ENCODE data around the gene TMEM269. TPM values are rescaled to one million over a fixed set of nuclear protein-coding genes. Genes with fewer than 3 reads are reported as not detected.

The TMEM269 gene
- total and polyA plus RNA-seq, 4 donors: 0.03 to 0.09 (median 0.07) TPM

DNA sequence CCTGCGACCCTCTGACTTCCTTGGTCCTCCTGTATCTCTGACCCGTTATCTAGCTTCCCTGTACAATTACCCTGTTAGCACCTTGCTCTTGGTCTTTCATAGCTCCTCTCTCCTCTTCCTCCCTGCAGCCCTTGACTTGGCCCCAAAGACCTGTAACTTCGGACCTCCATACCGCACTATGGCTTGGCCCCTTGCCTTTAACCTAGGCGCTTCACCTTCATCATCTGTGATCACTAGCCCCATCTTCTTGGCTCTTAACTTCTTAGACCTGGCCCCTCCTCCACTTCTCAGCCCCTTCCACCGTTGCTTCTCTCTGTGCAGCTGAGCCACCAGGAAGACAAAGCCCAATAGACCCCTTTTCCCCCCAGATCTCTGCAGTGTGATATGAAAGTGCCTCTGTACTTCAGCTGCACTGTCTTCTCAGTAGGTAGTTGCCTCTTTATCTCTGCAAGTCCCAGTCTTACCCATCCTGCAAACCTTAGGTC is 62.4 kb downstream of the TMEM269 start:
- peaks cover 0 to 11% (median 0%) of the 10 kb centered on the region in 4 donors for H3K9me3 ChIP-seq (ENCODE audit: control insufficient read depth in 4 of 4, insufficient read depth in 3 of 4, low read length in 3 of 4)
- peak overlapping the region; percentile 65 to 85 for H3K9ac ChIP-seq (ENCODE audit: insufficient read depth in 1 of 2, low read length in 2 of 2)
- WGBS, 2 donors: 7 to 9% methylated on average over 6 of the region's 6 CpGs
- H3K27me3 ChIP-seq (ENCODE audit: control insufficient read depth in 3 of 3, insufficient read depth in 3 of 3, low read length in 2 of 3): no peaks in the 10 kb centered on the region
- DNase-seq (no peak), ATAC-seq (ENCODE audit: insufficient read depth, low FRiP score) (no peak)
- peak overlapping the region; percentile 81 for H3K4me3 ChIP-seq
- peak overlapping the region; percentile 34 to 68 for H3K27ac ChIP-seq (ENCODE audit: low read depth in 1 of 2, low read length in 1 of 2)
- H3K36me3 ChIP-seq (ENCODE audit: control insufficient read depth in 4 of 4, insufficient read depth in 4 of 4, low read length in 4 of 4): peaks cover 7 to 27% (median 19%) of the 10 kb centered on the region in 4 donors
- peaks cover 2 to 17% (median 6%) of the 10 kb centered on the region in 5 donors for H3K4me1 ChIP-seq (ENCODE audit: control insufficient read depth in 5 of 5, insufficient read depth in 5 of 5, low read length in 5 of 5)
- TF ChIP-seq, protein P1, sequence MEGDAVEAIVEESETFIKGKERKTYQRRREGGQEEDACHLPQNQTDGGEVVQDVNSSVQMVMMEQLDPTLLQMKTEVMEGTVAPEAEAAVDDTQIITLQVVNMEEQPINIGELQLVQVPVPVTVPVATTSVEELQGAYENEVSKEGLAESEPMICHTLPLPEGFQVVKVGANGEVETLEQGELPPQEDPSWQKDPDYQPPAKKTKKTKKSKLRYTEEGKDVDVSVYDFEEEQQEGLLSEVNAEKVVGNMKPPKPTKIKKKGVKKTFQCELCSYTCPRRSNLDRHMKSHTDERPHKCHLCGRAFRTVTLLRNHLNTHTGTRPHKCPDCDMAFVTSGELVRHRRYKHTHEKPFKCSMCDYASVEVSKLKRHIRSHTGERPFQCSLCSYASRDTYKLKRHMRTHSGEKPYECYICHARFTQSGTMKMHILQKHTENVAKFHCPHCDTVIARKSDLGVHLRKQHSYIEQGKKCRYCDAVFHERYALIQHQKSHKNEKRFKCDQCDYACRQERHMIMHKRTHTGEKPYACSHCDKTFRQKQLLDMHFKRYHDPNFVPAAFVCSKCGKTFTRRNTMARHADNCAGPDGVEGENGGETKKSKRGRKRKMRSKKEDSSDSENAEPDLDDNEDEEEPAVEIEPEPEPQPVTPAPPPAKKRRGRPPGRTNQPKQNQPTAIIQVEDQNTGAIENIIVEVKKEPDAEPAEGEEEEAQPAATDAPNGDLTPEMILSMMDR (IDR thresholded peaks at IDR 0.05; ENCODE audit: control extremely low read depth, extremely low read depth): no peak

DNA sequence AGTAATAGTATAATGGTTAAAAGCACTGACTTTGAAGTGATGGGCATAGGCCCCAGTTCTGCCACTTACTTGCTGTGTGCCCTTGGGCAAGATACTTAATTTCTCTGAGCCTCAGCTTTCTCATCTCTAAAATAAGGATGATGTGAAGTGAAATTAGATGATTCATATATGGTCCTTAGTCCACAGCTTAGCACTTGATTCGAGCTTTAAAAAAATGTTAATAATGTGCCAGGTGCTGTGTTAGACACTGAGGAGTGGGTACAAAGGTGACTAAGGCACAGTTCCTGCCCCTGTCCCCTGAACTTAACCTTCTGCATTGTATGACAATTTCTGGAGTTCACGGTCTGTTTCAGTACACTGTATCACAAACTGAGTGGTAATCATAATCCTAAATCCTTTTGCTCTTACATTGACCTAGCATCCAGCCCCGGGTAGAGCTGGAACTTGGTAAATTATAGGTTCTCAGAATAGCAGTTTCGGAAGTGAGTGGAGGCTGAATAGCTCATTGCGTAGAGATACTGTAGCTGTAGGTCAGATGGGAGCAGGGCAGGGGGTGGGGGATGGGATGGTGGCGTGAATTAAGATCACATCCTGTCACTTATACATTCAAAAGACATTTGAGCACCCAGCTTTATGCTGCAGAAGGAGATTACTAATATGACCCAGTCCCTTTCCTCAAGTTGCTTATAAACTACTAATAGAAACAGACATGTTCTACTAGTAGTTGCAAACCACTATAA is 63.1 kb downstream of the TMEM269 start:
- ATAC-seq (ENCODE audit: insufficient read depth, low FRiP score) (no peak), DNase-seq (no peak)
- Histone ChIP-seq H3K9ac (ENCODE audit: insufficient read depth in 1 of 2, low read length in 2 of 2) (no peak overlapping the region), H3K27me3 (ENCODE audit: control insufficient read depth in 3 of 3, insufficient read depth in 3 of 3, low read length in 2 of 3) (no peaks in the 10 kb centered on the region), H3K9me3 (ENCODE audit: control insufficient read depth in 4 of 4, insufficient read depth in 3 of 4, low read length in 3 of 4) (peaks cover 0 to 9% (median 0%) of the 10 kb centered on the region in 4 donors), H3K36me3 (ENCODE audit: control insufficient read depth in 4 of 4, insufficient read depth in 4 of 4, low read length in 4 of 4) (peaks cover 9 to 25% (median 18%) of the 10 kb centered on the region in 4 donors), H3K27ac (ENCODE audit: low read depth in 1 of 2, low read length in 1 of 2) (no peak overlapping the region), H3K4me3 (no peak overlapping the region), H3K4me1 (ENCODE audit: control insufficient read depth in 5 of 5, insufficient read depth in 5 of 5, low read length in 5 of 5) (peaks cover 2 to 17% (median 6%) of the 10 kb centered on the region in 5 donors)
- TF ChIP-seq, protein P1 (IDR thresholded peaks at IDR 0.05; ENCODE audit: control extremely low read depth, extremely low read depth): no peak
- WGBS, 2 donors: 74 to 86% methylated on average over 6 of the region's 6 CpGs

DNA sequence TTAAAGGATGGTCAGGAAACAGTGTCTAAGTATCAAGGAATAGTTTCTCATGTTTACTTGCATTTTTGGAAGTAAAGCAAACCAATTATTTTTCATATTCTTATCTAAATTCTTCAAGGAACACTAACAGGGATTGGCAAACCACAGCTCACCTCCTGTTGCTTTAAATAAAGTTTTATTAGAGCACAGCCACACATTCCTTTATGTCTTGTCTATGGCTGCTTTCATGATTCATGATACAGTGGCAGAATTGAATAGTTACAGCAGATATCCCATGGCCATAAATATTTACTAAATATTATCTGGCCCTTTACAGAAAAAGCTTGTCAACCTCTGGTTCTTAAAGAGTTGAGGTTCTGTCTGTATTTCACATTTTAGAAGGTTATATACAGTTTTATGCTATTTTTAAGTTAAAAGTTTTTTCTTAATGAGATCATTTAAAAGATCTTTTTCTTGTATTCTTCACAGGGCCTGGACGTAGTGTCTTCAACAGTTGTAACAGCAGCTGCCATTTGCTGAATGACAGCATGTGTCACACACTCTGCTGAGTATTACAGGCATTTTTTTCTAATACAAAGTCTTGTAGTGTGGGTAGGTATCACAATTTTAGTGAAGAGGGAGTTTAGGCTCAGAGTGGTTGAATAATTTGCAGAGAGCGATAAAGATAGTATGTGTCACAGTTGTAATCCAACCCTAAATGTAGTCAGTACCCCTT is 64.2 kb downstream of the TMEM269 start:
- H3K9me3 ChIP-seq (ENCODE audit: control insufficient read depth in 4 of 4, insufficient read depth in 3 of 4, low read length in 3 of 4): peaks cover 0 to 9% (median 0%) of the 10 kb centered on the region in 4 donors
- no peak overlapping the region for H3K9ac ChIP-seq (ENCODE audit: insufficient read depth in 1 of 2, low read length in 2 of 2)
- no peak for DNase-seq
- peaks cover 9 to 25% (median 16%) of the 10 kb centered on the region in 4 donors for H3K36me3 ChIP-seq (ENCODE audit: control insufficient read depth in 4 of 4, insufficient read depth in 4 of 4, low read length in 4 of 4)
- H3K27me3 ChIP-seq (ENCODE audit: control insufficient read depth in 3 of 3, insufficient read depth in 3 of 3, low read length in 2 of 3): no peaks in the 10 kb centered on the region
- ATAC-seq (ENCODE audit: insufficient read depth, low FRiP score): no peak
- peaks cover 2 to 17% (median 6%) of the 10 kb centered on the region in 5 donors for H3K4me1 ChIP-seq (ENCODE audit: control insufficient read depth in 5 of 5, insufficient read depth in 5 of 5, low read length in 5 of 5)
- TF ChIP-seq, protein P1 (IDR thresholded peaks at IDR 0.05; ENCODE audit: control extremely low read depth, extremely low read depth): no peak
- 97 to 98% methylated on average over 2 of the region's 2 CpGs for WGBS, 2 donors
- no peak overlapping the region for H3K4me3 ChIP-seq
- no peak overlapping the region for H3K27ac ChIP-seq (ENCODE audit: low read depth in 1 of 2, low read length in 1 of 2)

Data from lung (tissue), 12 donors.